Muscle of arm (tissue), 12 donors: ENCODE results near the gene TCF7L1. TPM values are rescaled to one million over a fixed set of nuclear protein-coding genes. Genes with fewer than 3 reads are reported as not detected.
"Not testable (repeated sequence)": the region's sequence is repeated elsewhere in the genome, so short reads cannot be mapped to it uniquely, and the experiment has no call there.

Experiments used
- DNase-seq: peaks from one replicate; pipeline ENCODE4 v3.0.0-alpha.2; 2013
- polyA plus RNA-seq, 12 donors: library from polyadenylated mRNA; unstranded; fragments of 120-200 nt; gene quantifications; one replicate each; pipeline ENCODE4 v1.2.1, GENCODE V29; 2013; ENCODE audit not compliant: insufficient read length in 12 of 12

TCF7L1 gene
- polyA plus RNA-seq, 12 donors = 28.2 to 77.7 (median 35.4) TPM; not detected in 1

DNA sequence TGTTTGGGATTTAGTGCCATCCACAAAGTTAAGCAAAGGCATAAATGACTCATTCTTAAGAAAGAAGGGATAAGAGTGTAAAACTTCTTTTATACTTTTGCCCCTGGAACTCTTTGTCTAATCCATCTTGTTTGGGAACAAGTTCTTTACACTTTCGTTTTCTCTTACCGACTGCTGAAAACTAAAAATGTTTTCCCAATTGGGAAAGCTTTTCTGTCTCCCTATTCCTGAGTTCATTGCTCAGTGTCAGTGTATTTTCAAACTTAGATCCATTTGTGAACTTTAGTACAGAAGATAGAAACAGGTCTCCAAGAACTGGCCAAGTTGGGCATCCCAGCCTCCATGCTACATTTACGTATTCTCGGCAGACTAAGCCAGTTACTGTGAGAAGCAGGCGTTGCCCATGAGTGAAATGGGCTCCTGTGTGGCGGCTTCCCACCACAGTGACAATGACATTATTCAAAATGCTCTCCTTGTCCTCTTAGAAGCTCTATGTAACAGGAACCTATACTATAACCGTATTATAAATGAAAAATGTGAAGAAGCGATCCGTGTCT lies 142.9 kb downstream of the TCF7L1 start:
- DNase-seq = no peak

DNA sequence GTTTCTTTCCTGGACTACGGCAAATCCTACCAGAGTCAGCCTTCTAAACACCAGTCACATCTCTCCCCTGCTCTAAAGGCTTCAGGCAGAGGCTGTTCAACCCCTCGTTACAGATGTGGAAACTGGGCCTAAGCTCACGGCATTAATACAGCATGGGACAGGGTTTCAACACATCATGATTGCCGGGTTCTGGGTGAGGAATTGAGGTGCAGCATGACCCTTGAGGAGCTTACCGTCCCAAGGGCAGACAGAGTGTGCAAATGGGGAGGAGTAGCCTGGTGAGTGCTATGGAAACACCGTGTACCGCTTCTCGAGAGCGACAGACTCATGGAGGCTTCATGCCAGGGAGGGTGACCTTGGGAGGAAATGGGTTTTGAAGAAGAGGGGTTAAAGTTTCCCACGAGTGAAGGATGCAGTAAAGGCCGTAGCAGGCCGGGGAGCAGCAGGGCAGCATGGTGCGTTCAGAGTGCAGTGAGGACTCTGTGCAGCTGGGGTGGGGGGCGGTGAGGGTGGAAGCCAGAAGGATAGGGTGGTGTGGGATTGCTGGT lies 143.5 kb downstream of the TCF7L1 start:
- DNase-seq = no peak

DNA sequence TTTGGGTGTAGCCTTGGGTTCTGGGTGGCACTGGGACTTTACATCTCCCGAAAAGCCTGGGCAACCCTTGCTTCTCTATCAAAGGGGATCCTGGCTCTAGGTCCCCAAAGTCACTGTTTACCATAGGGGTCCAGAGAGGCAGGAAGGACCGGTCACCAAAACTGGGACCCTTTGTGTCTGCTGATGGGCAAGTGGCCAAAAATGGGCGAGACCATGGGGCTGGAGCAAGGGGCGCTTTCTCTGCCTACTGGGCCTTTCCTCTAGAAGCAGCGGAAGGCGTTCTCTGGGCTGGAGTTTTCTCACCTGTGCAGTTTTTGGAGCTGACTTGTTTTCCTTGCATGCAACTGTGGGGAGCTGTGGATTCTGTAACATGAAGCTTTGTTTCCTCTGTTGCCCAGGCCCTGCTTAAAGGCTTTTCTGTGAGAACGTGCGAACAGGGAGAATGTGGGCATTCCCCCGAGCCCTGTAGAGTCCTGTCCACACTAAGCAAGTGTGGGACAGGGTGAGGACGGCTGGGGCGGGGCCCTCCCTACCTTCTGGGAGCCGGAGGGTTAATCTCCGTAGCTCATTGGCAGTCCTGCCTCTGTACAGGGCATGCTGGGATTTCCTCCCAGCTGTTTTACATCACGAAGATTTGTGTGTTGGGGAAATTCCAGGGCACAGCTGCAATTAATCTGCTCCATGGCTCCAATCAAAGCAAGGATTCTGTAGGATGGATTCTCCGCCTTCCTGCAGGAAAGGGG lies 144.4 kb downstream of the TCF7L1 start:
- peak; percentile 93 for DNase-seq

DNA sequence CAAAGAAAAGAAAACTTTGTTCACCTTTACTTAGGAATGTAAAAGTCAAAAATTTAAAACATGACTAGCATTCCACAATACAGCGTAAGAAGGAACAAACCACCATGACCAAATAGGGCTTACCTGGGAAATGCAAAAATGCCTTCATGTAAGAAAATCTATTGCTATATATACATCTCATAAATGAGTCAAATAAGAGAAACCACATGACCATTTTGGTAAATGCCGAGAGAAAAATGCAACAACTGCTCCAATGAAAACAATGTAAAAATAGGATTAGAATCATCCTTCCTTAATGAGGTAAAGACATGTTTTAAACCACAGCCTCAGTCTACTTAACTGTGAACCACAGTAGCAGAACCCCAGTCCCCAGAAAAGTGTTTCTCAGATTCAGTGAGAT lies 145.2 kb downstream of the TCF7L1 start:
- DNase-seq = no peak

DNA sequence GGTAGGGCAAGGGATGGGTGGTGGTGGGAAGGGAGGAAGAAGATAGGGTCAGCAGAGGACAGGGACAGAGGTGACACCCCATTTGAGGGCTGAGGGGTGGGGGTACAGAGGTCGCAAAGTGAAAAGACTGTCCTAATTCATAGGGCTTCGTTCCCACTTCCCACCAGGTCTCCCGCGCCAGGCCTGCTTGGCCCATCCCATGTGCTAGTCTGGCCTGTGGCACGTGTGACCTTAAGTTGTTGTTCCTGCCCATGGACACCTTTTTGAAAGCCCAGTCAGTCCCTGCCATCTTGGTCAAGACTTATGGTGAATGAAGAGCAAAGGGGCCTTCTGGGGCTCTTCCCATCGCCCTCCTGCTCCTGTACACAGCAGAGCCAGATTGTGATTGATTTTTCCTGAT lies 148.4 kb downstream of the TCF7L1 start:
- no peak for DNase-seq

DNA sequence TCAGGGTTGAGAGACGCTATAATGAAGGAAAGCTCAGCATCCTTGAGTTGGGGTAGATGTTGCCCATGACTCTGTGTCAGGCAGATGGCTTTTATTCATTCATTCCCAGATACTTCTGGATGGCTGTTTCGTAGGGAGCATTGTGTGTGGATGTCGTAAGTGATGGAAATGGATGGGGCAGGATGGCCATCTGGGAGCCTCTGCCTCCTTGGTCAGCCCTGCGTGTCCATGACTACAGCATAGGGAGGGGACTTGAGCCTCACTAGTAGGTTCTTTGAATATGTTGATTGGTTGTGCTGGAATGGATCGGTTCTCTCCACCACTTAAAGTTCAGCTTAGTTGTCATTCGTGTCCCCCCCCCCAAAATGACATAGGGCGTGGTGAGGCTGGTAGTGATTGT lies 149.7 kb downstream of the TCF7L1 start:
- no peak for DNase-seq

DNA sequence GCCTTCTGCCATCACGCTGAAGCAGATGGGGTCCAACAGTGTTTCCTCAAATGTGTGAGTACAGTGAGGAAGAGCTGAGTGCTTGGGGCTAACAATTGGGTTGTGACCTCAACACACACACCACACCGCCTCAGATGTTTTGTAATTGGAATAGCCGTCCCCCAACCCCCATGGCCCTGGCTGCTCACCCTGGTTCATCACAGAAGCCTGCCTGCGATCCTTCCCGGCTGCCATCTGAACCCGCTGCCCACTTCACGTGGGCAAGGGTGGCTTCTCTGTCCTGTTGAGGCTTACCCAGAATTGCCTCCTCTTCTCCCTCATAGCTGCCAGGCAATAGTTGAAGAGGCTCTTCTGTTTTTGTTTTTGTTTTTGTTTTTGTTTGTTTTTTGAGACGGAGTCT lies 150.4 kb downstream of the TCF7L1 start:
- no peak for DNase-seq

DNA sequence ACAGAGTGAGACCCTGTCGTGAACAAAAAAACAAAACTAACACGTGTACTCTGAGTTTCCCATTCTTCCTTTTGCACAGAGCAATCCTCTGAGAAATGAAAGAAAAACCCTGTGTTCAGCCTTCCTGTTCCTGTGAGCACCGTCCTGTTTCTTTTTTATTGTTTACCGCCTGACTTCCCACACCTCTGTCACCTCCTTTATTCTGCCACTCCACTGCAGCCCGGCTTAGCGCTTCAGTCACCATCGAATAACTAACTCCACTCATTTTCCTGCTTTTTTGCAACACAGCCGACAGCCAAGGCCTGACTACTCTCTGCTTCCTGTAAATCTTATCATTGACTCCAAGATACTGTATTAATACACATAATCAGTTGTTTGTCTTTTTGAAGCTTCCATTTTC lies 153.7 kb downstream of the TCF7L1 start:
- DNase-seq = no peak

DNA sequence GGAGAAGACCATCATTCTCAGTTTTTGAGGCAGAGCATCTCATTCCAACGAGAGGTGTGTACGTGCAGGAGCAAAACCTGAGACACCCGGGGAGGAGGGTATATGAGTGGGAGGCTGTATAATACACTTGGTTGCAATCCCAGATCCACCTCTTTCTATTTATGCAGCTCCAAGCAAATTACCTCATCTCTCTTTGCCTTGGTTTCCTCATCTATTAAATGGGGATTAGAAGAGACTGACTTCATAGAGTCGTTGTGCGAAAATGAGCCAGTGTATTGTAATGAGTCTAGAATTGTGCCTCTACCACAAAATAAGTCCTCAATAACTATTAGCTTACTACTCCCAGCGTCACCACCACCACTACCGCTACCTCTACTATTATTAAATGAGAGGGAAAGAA lies 154.5 kb downstream of the TCF7L1 start:
- no peak for DNase-seq

DNA sequence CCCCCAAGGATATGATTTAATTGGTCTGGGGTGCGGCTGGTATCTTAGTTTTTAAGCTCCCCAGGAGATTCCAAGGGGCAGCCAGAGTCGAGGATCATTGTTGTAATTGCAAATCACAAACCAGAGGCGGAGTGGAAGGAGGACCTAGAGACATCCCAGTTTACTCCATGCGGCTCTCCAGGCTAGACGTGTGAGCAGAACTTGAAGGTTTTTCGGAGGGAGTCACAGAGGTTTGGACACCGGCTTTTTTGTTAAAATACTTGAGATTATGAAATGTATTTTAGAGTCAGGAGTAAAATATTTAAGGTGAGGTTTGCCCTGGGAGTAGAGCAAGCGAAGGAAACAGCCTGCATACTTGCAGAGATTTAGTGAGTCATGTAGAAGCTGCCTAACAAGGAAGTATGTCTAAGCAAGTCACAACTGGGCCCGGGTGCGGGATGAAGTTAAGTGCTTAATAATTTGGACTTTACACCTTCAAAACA lies 155.1 kb downstream of the TCF7L1 start:
- no peak for DNase-seq

DNA sequence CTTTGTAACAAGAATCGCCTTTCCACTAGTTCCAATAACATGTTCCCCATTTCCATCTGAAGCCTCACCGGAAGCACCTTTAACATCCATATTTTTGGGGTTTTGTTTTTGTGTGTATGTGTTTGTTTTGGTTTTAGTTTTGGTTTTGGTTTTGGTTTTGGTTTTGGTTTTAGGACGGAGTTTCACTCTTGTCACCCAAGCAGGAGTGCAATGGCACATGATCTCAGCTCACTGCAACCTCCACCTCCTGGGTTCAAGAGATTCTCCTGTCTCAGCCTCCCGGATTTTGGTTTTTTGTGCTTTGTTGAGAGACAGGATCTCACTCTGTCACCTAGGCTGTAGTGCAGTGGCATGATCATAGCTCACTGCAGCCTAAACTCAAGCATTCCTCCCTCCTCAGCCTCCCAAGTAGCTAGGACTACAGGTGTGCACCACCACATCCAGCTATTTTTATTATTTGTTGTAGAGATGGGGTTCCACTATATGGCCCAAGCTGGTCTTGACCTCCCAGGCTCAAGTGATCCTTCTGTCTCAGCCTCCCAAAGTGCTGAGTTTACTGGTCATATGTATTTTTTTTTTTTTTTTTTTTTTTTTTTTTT lies 158.3 kb downstream of the TCF7L1 start:
- DNase-seq = no peak

DNA sequence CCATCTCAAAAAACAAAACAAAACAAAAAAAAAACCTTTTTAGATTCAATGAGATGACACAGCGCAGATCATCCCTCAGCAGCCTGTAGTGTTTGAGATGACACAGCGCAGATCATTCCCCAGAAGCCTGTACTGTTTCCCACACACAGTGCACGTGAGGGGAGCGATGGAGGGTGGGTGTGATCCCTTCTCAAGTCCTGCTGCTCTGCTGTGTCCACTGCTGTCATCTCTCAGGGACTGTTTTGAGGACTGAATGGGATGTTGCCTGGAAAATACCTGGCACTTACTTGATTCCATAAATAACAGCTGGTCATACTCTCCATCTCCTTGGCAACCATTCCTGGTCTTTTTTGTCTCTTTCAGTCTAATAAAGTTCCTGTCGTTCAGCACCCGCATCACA lies 168.9 kb downstream of the TCF7L1 start:
- no peak for DNase-seq

DNA sequence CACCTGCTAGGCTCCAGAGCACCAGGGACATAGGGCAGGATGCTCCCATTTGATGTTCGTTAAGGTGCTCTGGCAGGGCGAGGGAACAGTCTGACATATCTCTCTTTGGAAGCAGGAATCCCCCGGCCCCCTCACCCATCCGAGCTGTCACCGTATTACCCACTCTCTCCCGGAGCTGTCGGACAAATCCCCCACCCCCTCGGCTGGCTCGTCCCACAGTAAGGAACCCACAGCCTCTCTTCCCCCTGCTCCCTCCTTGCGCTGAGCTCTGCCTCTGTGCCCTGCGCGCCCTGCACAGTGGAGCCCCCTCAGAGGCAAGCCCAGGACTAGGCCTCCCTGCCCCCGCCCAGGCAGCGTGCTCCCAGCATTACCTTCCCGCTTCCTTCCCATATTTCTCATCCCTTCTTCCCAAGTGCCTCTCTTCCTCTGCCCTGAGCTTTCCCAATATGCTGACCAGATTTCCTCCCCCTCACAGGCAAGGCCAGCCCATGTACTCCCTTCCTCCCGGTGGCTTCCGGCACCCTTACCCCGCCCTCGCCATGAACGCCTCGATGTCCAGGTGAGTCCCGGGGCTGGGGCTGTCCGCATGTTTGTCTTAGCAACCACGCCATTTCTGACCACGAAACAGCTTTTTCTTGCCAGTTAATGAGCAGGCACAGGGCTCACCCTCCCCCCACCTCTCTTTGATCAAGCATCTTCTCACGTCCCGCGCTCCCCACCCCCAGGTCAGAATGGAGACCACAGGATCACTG lies 170.8 kb downstream of the TCF7L1 start:
- DNase-seq = no peak

DNA sequence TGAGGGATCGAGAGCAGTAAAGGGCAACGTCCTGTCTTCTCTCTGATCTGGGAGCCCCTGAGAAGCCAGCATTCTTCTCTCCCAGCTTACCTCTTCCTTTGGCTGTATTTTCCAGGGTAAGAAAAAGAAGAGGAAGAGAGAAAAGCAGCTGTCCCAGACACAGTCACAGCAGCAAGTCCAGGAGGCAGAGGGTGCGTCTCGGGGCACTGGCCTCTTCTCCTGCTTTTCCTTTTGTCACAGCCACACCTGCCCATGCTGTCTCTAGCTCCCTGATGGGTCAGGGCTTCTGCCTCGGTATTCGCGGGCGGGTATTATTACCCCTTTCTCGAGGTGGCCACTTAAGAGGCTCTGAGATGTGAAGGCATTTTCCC lies 174.3 kb downstream of the TCF7L1 start:
- DNase-seq = no peak

DNA sequence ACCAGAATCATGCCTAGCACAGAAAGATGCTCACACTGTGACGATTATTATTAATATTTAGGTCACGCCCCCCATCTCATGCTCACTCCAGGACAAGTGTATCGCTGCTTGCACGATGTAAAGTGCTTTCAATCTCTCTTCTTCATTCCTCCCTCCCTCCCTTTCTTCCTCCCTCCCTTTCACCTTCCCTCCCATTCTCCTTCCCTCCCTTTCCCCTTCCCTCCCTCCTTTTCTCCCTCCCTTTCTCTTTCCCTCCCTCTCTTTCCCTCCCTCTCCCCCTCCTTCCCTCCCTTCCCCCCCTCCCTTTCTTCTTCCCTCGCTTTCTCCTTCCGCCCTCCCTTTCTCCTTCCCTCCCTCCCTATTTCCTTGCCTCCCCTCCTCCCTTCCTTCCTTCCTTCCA lies 175.0 kb downstream of the TCF7L1 start:
- DNase-seq = no peak

DNA sequence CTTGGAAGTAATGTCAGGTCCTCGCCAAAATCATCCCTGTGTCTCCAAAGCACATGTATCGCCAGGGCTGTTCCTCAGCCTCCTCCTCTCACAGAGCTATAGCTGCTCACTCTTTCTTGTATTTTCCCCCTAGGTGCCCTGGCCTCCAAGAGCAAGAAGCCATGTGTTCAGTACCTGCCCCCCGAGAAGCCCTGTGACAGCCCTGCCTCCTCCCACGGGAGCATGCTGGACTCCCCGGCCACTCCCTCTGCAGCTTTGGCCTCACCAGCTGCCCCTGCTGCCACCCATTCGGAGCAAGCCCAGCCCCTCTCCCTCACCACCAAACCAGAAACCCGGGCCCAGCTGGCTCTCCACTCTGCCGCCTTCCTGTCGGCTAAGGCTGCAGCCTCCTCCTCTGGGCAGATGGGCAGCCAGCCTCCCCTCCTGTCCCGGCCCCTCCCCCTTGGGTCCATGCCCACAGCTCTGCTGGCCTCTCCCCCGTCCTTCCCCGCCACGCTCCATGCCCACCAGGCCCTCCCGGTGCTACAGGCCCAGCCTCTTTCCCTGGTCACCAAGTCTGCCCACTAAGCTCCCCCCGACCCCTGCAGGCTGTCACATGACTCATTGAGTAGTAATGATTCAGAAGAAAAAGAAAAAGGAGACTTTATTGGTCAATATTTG lies 175.8 kb downstream of the TCF7L1 start:
- no peak for DNase-seq

DNA sequence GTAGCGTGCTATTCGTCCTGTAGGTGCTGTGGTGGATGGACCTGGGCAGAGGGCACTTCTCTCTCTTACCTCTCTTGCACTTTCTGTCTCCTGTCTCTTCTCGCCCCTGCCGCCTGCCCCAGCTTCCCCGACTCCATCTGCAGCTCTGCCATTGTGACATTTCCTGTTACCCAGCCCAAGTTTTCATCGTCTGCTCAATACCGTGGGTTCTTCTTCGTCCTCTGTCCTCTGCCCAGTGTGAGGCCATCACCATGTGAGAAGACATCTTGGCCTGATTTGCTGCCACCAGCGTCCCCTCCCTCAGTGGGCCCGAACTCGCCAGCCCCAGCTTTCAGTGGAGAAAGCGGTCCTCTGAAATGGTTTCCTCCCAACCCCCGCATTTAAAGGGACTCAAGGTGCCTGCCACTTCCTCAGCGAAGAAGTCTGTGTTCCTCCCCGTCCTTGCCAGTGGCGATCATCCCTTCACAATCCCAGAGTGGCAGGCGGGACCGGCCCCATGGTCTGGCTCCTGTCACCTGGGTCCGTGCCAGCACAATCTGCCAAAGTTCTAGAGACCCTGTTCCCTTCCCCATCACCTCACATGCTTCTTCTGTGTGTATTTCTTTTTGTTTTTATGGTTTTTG lies 176.6 kb downstream of the TCF7L1 start:
- DNase-seq = no peak

DNA sequence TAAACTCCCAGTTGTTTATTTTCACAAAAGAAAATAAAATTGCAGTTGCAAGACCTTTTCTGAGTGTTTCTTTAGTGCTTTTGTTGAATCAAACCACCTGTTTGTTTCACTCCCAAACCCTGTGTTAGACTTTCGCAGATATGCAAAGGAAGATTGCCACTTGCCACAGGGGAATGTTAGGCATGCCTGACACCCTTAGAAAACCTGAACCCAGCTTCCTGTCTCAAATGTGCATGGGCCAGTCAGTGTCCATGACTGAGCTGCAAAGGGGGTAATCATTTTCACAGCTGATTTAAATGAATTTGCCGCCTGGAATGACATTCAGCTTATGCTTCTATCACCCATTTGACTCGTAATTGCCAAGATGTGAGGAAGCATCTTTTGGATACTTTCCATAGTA lies 177.1 kb downstream of the TCF7L1 start:
- DNase-seq = no peak

DNA sequence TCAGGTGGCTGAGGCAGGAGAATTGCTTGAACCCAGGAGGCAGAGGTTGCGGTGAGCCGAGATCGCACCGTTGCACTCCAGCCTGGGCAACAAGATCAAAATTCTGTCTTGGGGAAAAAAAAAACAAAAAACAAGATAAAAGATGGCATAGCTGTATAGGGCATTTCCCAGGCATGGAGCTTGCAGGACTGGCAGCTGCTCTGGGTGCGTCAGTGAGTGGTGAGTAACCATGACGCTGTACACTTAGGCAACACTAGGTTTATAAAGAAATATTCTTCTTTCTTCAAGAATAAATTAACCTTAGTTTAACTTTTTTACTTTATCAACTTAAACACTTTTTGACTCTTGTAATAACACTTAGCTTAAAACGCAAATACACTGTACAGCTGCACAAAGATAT lies 179.2 kb downstream of the TCF7L1 start:
- DNase-seq = no peak

DNA sequence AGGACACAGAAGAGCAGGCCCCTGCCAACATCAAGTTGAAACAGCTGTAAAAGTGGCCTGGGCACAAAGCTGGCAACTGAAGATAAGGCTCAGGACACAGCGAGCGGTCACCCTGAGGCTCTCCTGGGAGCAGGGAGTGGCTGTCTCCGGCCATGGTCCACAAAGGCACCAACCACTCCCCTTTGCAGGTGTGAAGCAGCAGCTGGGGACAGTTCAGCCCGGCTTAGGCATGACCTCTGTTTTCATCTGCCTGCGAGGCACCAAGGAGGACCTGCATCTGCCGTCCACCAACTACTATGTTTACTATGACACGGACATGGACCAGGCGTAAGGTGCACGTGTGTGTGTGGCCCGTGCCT lies 181.7 kb downstream of the TCF7L1 start:
- DNase-seq = no peak

DNA sequence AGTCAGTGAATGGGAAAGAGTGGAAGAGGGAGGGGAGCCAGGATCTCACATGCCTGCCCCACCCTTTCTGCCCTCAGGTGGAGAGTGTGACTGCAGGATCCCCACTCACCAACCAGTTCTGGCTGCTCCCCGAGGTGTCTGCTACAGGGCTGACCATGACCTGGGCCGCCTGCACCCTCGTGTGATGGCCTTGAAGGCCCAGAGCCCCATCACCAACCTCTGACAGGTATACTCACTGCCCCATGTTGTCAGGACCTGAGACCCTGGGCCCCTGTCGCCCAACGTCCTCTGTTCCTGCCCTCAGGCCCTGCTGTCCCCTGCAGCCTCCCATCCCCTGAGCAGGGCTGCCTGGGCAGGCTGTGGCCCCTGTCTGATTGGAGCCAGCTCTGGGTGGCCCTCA lies 182.7 kb downstream of the TCF7L1 start:
- DNase-seq = not testable (repeated sequence)
